Gastrocnemius medialis (tissue), 4 donors: ENCODE measurements around the gene TRIM25.

Experiments used
- CTCF ChIP-seq, 5 experiments: fragments of 450-650 bp in 3 of 5; fragments of 200-600 bp in 2 of 5; sonication (generic) in 2 of 5; IDR thresholded peaks in 4 of 5; conservative IDR thresholded peaks in 1 of 5; 1 replicate in 4 of 5; 2 replicates in 1 of 5; pipeline ENCODE4 v1.5.1; 2016 to 2019; ENCODE audit warnings: antibody characterized with exemption in 5 of 5, mild to moderate bottlenecking in 3 of 5, moderate library complexity in 3 of 5
- POLR2A ChIP-seq, 2 donors: fragments of 450-650 bp; IDR thresholded peaks; one replicate each; pipeline ENCODE4 v1.6.1; 2017; ENCODE audit warnings: antibody characterized with exemption in 2 of 2, mild to moderate bottlenecking in 2 of 2, moderate library complexity in 2 of 2

GRCh38 chr17:56885312-56885657 is 28.6 kb downstream of the TRIM25 start:
- TF ChIP-seq CTCF (IDR thresholded peaks at IDR 0.05 in 4 of 5, conservative IDR thresholded peaks at IDR 0.05 in 1 of 5) (no peak), POLR2A (IDR thresholded peaks at IDR 0.05) (no peak)
